Measurements from ENCODE around the gene MEIS1.

- TF ChIP-seq CTCF (IDR thresholded peaks at IDR 0.05) (no peak), EZH2 (IDR thresholded peaks at IDR 0.05; ENCODE audit: borderline replicate concordance, insufficient read depth, low read depth, low read length, poor library complexity, severe bottlenecking) (no peak)
Observed at GRCh38 chr2:66469214-66469902, 34.4 kb downstream of the MEIS1 start.

Data from B cell (primary cell).